Measurements from ENCODE around the gene RASGRF2.
"Not testable (repeated sequence)": the region's sequence is repeated elsewhere in the genome, so short reads cannot be mapped to it uniquely, and the experiment has no call there.

The RASGRF2 gene

DNA sequence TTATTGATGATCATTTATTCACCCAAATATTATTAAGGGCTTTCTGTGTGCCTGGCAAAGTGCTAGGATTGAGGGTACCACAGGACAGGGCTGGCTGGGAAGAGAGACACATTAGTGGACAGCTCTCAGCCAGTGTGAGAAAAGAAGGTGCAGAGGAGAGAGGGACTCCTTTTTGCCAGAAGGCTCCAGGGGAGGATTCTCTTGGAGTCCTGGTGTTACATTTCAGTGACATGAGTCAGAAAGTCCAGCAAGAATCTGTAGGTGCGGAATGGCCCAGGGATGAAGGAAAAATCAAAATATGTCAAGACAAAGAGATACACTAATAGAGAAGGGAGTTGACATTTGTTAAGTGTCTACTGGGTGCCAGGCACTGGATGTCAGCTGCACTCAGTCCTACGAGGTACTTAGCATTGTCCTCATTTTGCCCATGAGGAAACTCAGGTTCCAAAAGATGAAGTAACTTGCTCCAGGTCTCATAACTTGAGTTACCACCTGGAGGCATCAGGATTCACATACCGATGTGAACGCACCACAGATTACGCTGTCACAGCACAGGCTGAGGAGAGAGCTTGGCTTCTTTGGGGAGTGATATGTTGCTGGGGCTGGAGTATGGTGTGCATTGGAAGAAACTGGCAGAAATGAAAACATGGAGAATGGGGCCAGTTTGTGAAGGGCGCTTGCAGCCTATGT lies 60.5 kb downstream of the RASGRF2 start:
- no peak for DNase-seq (ENCODE audit: low read depth, low spot score)

DNA sequence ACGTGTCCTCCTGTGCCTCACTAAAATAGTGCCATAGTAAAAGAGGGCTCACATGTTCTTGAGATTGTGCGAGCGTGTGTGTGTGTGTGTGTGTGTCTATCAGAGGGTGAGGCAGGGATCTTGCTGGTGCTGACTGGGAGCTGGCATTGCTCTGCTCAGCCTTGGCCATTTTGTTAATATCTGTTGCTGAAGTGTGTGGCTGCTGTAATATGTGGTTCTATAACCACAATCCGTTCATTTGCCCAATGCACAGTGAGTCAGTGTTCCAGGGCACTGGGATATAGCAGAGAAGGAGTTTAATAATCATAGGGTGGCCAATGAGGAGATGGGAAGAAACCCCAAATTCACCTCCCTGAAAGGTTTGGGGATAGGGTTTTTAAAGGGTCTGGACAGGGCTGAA lies 61.3 kb downstream of the RASGRF2 start:
- DNase-seq (ENCODE audit: low read depth, low spot score): no peak

DNA sequence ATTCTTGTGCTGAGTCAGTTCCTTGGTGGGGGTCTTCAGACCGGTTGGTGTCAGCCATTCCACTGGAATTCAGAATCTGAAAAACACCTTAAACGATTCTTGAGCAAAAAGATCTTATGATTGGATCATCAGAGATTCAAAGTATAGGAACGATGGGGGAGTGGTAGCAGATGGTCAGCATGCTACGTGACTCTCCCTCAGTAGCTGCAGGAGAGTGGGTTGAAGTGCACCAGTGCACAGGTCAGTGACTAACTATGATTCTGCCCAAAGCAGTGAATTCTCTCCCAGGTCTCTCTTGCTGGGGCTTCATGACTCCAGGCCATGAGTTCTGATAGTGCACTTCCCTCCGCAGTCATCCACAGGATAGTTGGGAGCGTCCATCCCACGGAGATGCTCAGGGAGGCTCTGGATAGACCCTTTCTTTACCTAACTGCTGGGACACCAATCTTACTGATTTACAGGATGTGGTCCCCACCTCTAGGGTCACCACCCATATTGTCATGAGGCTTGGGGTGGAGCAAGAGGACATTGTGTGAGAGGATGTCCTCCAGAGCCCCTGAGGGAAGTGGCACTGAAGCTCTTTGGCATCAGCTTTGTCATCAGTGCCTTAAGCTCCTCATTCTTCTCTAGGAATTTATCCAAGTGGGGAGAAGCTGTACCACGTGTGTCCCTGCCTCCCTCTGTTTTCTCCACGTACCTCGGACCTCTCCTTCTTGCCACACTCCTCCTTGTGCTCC lies 62.0 kb downstream of the RASGRF2 start:
- no peak for DNase-seq (ENCODE audit: low read depth, low spot score)

DNA sequence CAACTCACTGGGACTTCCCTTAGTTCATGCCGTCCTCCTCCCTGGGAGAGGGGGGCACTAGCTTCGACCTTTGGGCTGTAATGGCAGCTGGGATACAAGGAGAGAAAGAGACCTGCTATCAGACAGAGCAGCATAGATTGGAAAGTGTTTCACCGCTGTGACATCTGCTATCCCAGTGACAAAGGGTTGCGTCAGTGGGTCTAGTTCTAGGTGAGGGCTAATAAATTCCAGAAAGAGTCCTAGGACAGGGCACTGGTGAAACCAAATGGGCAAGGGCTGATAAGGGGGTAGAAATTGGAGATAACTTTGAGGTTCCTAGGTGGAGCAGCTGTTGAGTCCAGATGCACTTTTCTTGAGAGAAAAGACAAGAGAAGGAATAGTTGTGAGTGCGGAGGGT lies 62.5 kb downstream of the RASGRF2 start:
- DNase-seq (ENCODE audit: low read depth, low spot score): no peak

DNA sequence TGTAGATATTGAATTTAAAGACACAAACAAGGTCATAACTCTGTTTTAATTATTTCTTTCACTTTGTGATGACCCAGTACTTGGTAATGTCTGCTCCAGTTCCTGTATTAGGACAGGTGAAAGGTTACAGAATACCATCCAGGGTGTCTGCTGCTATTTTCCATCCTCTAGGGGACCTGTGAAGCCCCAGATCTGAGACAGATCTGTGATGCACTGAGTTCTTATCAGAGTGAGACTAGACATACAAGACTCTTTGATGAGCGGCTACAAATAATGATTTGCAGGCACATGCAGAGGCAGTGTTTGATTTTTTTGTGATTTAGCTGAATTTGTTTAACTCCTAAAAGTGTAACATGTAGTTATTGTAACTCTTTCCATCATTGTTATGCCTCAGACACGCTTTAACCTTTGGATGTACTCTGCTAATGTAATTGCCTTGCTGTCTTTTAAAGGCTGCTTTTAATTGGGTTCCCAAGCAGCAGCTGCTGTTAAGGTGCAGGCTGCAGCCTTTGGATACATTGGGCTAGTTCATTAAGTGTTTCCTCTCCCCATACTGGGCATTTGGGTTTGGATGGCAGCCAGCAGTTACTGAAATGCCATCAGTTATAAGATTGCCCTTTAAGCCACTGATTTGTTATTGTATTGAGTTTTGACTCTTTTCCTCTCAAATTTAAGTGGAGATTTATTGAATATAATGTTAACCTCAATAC lies 63.3 kb downstream of the RASGRF2 start:
- no peak for DNase-seq (ENCODE audit: low read depth, low spot score)

DNA sequence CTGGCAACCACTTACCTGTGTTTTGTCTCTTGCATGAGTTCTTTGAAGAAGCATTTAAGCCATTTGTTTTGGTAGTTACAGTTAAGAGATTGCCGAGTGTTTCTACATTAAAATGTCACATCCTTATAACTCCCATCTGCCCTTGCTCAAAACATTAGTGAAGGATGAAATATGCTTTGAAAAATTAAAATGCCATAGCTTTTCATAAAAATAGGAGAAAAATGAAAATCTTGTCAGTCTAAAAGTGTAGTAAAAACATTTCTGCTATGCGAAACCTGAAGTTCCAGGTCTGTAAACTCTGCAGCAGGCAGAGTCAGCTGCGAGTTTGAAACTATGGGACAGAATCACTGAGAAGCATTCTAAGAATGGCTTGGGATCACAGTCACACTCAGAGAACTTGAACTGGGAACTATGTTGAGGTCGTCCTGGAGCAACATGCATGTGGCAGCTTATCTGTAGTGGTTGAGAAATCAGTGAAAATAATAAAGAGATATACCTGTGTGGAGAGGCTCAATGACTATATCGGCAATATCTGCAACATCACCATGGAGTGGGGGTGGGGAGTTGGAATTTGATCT lies 67.4 kb downstream of the RASGRF2 start:
- no peak for DNase-seq (ENCODE audit: low read depth, low spot score)

DNA sequence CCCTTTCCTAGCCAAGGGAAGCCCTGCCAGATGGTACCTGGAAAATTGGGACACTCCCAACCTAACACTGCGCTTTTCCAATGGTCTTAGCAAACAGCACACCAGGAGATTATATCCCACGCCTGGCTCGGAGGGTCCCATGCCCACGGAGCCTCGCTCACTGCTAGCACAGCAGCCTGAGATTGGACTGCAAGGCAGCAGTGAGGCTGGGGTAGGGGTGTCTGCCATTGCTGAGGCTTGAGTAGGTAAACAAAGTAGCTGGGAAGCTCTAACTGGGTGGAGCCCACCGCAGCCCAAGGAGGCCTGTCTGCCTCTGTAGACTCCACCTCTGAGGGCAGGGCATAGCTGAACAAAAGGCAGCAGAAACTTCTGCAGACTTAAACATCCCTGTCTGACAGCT lies 68.7 kb downstream of the RASGRF2 start:
- not testable (repeated sequence) for DNase-seq (ENCODE audit: low read depth, low spot score)

DNA sequence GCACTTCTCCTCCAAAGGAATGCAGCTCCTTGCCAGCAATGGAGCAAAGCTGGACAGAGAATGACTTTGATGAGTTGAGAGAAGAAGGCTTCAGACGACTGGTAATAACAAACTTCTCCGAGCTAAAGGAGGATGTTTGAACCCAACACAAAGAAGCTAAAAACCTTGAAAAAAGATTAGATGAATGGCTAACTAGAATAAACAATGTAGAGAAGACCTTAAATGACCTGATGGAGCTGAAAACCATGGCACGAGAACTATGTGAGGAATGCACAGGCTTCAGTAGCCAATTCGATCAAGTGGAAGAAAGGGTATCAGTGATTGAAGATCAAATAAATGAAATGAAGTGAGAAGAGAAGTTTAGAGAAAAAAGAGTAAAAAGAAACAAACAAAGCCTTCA lies 69.6 kb downstream of the RASGRF2 start:
- not testable (repeated sequence) for DNase-seq (ENCODE audit: low read depth, low spot score)

DNA sequence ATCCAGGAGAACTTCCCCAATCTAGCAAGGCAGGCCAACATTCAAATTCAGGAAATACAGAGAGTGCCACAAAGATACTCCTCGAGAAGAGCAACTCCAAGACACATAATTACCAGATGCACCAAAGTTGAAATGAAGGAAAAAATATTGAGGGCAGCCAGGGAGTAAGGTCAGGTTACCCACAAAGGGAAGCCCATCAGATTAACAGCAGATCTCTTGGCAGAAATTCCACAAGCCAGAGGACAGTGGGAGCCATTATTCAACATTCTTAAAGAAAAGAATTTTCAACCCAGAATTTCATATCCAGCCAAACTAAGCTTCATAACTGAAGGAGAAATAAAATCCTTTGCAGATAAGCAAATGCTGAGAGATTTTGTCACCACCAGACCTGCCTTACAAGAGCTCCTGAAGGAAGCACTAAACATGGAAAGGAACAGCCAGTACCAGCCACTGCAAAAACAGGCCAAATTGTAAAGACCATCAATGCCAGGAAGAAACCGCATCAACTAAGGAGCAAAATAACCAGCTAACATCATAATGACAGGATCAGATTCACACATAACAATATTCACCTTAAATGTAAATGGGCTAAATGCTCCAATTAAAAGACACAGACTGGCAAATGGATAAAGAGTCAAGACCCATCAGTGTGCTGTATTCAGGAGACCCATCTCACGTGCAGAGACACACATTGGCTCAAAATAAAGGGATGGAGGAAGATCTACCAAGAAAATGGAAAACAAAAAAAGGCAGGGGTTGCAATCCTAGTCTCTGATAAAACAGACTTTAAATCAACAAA lies 70.3 kb downstream of the RASGRF2 start:
- not testable (repeated sequence) for DNase-seq (ENCODE audit: low read depth, low spot score)

DNA sequence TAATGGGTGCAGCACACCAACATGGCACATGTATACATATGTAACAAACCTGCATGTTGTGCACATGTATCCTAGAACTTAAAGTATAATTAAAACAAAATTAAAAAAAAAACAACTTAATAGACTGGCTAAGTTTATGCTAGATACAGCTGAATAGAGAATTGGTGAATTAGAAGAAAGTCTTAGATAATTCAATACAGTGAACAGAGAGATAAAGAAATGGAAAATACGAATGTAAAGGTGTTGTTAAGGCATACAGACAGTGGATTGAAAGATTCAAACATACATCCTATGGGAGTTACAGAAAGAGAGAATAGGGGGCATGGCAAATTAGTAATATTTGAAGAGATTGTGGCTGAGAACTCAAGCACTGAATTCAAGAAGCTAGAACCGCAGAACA lies 75.4 kb downstream of the RASGRF2 start:
- no peak for DNase-seq (ENCODE audit: low read depth, low spot score)

DNA sequence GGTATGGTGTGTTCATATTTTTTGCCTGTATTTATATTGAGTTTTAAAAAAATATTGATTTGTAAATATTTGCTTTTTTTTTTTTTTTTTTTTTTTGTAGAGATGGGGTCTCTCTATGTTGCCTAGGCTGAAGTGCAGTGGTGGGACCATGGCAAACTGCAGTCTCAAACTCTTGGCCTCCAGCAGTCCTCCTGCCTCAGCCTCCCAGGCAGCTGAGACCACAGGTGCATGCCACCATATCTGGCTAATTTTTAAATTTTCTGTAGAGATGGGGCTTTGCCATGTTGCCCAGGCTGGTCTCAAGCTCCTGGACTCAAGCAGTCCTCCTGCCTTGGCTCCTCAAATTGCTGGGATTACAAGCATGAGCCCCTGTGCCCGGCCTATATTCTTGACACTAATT lies 78.3 kb downstream of the RASGRF2 start:
- no peak for DNase-seq (ENCODE audit: low read depth, low spot score)

DNA sequence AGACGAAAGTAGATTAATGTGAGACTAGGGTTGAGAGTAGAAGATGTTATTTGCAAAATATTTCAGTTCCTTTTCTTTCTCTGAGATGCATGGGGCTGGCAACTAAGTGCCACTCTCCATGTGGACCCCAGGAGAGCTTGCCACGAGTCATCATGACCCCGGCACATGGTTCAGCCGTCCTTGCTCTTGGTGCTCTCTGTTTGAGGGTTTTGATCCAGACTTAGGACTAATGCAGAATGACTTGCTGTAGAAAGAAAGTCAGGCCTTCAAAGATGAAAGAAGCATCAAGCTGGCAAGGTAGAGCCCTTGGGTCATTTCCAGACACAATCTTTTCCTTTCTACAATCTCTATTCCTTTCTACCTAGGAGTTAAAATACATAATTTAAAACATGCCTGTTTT lies 84.7 kb downstream of the RASGRF2 start:
- no peak for DNase-seq (ENCODE audit: low read depth, low spot score)

DNA sequence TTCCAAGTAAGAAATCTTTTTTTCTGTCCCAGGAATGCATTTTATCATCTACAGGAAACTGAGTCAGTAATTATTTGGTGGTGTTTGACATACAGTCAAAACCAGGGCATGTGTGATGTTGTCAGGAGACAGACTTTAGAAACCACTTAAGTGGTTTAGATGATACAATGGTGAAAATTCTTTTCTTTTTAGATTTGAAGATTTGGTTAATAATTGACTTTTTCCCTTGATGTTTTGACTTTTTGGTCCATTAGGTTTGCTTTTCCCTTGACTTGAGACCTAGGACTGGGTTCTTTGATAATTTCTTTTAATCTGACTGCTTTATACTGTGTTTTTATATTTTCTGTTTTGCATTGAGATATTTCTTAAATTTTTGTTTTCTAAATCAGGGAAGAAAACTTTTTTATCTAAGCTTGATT lies 85.2 kb downstream of the RASGRF2 start:
- no peak for DNase-seq (ENCODE audit: low read depth, low spot score)

DNA sequence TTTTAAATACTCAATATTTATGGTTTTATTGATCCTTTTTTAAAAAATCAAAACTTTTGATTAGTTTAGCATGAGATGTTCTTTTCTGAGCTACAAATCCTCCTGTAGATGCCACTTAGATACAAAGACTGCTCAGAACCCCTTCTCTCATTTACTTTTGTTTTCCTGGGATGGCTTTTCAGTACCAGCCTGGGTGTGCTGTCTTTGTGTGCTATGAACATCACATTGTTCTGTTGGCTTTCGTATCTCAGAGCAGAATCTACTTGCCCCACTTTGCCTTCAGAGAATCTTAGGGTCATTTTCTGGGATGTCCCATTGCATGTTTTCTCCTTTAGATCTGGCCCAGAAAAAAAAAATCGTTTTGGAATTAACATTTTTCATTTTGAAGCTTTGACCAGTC lies 85.9 kb downstream of the RASGRF2 start:
- DNase-seq (ENCODE audit: low read depth, low spot score): no peak

DNA sequence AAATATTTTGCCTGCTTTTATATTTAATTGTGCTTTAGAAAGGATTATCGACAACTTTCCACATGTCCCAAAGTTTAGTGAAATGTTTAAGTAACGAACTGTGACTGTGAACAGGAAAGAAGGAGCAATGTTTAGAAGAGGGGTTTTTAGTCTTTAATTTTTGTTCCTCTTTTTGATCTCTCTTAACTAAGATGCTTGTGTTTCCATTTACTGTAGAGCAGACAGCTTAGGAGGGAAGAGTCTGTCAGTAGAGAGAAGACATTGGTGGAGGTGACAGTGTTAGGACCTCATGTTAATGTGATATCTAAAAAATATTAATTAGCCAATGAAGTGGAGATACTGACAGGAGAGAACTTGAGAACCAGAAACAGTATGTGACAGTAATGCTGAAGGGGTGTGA lies 92.2 kb downstream of the RASGRF2 start:
- DNase-seq (ENCODE audit: low read depth, low spot score): no peak

DNA sequence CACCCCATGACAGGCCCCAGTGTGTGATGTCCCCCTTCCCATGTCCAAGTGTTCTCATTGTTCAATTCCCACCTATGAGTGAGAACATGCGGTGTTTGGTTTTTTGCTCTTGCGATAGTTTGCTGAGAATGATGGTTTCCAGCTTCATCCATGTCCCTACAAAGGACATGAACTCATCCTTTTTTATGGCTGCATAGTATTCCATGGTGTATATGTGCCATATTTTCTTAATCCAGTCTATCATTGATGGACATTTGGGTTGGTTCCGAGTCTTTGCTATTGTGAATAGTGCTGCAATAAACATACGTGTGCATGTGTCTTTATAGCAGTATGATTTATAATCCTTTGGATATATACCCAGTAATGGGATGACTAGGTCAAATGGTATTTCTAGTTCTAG lies 93.1 kb downstream of the RASGRF2 start:
- DNase-seq (ENCODE audit: low read depth, low spot score): not testable (repeated sequence)

DNA sequence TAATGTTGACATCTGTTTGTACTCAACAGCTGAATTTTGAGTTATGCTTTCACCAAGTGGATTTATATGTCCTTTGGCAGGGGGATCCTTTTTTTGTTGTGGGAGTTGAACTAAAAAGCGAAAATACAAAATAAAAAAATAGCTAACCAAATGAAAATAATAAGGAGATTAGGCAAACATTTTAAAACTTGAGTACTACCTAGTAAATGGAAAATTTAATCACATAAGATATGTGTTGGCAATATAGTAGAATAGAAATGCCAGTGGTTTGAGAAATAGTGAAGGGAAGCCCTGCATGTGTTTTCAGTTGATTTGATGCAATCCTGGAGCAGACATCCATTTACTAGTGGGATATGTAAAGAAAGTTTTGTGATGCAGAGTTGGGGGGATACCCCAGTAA lies 98.0 kb downstream of the RASGRF2 start:
- no peak for DNase-seq (ENCODE audit: low read depth, low spot score)

DNA sequence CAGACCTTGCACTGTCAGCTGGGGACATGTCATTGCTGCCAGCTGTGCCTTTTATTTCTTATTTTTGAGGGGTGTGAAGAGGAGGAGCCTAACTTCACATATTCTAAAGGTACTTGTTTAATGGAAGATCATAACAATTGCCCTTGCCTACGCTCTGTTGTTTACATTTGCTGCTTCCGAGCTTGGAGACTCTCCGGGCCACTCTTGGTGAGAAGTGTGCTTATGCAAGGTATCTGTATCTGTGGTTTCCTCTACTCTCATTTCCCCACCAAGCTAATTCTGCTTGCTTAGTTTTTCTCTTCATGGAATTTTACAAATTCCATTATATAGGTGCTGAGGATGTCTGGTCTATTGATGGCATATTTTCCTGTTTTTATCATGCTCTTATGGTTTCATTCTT lies 105.3 kb downstream of the RASGRF2 start:
- DNase-seq (ENCODE audit: low read depth, low spot score): no peak

DNA sequence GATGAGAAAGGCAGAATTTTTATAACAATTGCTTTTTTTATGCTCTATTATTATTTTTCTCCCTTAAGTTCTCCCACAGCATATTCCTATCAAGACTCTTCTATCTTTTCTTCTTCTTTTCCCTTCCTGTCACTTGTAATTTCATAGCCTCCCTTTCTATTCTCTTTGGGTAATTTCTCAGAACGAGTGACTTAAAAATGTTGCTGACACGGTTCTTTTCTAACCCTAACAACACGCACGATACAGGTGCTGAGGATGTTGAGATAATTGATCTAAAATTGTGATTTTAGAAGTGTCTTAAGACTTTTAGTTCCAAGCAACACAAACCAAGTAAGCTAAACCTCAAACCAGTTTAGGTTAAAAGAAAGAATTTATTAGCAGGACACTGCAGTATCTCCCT lies 105.9 kb downstream of the RASGRF2 start:
- DNase-seq (ENCODE audit: low read depth, low spot score): no peak

DNA sequence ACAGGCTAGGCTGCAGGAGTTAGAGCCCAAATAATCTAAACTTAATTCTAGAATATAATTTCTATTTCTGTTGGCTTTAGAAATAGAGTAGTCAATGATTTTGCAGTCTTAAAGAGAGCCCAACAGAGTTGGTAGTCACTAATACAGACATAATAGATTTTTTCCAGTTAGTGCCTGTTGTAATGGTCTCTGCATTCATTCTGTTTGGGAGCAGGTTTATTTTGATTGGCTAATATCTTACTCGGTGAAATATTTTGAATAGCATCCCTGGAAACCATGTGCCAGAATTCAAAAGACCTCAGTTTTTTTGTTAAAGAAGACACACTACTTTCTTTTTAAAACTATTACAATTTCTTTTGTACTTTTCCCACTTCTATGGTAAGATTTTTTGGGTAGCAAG lies 107.2 kb downstream of the RASGRF2 start:
- DNase-seq (ENCODE audit: low read depth, low spot score): no peak

DNA sequence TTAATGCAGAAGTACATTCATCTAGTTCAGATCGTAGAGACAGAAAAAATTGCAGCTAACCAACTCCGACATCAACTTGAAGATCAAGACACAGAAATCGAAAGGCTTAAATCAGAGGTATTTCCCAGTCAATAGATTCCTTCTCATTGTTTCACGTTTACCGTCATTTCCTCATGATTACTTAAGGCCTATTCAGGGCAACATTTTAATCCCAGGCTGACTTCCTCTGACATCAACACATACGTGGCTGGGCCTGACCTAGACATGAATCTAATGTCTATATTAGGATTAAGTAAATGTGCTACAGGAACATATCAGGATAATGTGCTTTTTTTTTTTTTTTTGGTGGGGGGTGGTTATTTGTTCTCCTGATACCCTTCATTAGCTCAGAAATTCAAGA lies 107.9 kb downstream of the RASGRF2 start:
- no peak for DNase-seq (ENCODE audit: low read depth, low spot score)

DNA sequence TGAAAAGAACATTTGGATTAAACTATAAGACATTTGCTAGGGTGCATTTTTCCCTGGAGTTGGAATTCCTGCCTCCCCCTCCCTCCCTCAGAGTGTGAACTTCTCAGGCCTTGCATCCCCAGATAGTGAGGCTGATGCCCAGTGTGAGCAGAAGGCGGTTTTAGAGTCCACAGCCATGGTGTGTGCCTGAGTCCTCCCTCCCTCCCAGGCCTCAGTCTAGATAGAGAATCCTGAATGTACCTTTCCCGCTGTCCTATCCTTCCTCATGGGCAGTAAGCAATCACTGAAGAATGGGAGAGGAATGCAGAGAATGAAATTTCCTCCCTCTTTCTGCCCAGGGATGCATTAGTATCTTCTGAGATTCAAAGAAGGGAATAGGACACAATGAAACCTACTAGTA lies 108.5 kb downstream of the RASGRF2 start:
- no peak for DNase-seq (ENCODE audit: low read depth, low spot score)

All from iPS DF 19.7 (cell line).